ENCODE results near the gene FMNL2.
A peak's percentile ranks its signal among the peaks of the same experiment; 100 is the strongest.

The FMNL2 gene

GRCh38 chr2:152339556-152340286 lies 4.7 kb downstream of the FMNL2 start:
- no peak for DNase-seq

GRCh38 chr2:152342259-152343046 lies 7.5 kb downstream of the FMNL2 start:
- no peak for DNase-seq

GRCh38 chr2:152343426-152343825 lies 8.5 kb downstream of the FMNL2 start:
- DNase-seq = no peak

GRCh38 chr2:152344579-152345195 lies 9.7 kb downstream of the FMNL2 start:
- DNase-seq = peak in 2 of 3 experiments; percentile 53 to 93

- DNase-seq = no peak
Observed at GRCh38 chr2:152347076-152347475, 12.1 kb downstream of the FMNL2 start.

DNA sequence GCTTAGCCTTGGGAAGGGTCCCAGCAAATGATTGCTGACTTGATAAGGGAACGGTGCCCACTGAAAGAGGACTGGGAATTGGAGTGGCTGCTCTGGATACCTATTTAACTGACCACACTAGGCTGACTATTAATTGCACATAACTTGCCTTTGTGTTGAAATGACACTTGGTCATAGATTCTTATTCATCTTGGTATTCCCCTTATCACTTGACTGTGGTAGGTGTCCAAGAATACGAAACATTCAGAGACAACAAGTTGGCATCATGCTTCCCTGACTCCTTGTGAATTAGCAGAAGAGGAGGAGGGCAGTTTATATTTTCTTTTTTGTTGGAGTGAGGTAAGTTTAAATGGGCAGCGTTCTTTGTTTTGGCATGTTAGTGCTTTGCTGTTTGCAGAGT lies 13.4 kb downstream of the FMNL2 start:
- DNase-seq = no peak

GRCh38 chr2:152349416-152349815 lies 14.4 kb downstream of the FMNL2 start:
- no peak for DNase-seq

DNA sequence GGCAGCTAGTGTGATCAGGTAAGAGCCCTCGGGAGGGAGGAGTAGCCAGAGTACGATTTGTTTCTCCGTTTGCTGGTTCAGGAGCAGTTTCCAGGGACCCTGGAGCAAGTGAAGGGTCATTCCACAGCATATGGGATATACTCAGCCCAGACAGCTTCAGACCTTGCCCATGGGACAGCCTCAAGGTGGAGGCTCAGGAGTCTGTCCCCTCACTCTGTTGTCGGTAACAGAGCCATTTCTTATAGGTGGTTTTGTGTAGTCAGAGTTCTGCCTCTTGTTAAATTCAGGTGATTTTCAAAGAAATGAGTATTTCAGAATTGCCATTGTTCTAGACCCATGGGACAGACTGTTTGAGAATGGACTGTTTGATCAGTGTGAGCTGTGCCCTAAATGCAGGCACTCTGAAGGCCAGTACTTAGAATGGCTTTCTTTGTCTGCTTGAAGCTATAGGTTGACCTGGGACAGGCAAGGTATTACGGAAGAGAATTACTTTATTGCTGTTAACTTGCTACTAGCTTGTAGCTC lies 15.2 kb downstream of the FMNL2 start:
- DNase-seq = no peak

GRCh38 chr2:152352616-152353015 lies 17.6 kb downstream of the FMNL2 start:
- no peak for DNase-seq

- no peak for DNase-seq
Observed at GRCh38 chr2:152353364-152353763, 18.4 kb downstream of the FMNL2 start.

DNA sequence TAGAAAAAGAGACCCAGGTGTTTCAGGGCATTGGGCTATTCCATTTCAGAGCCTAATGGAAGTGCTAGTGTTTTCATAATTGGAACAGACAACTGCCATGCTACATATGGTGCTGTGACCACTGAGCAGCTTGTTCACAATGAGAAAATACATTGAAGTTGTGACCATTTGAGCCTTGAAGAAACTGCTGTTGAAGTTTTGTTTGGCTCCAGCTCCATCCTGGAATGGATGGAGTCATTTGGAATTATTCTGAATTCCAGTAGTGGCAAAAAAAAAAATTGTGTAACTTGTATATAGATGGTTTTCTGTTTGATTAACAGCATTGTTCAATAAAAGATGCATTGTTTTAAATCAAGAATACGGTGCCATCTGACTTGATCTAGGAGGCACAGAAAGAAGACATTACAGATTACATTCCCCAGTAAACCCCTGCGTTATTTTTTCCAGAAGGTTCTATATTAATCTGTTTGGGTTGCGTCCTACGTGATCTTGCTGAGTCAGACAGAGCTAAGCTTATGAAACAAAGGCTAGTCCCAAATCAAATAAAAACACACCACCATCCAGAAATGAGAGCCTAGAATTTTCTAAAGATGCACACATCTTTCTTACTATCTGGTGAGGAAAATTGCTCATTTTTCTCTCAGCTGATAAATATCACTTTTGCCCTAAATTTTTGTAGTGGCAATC lies 19.2 kb downstream of the FMNL2 start:
- no peak for DNase-seq

GRCh38 chr2:152354909-152355308 lies 19.9 kb downstream of the FMNL2 start:
- no peak for DNase-seq

DNA sequence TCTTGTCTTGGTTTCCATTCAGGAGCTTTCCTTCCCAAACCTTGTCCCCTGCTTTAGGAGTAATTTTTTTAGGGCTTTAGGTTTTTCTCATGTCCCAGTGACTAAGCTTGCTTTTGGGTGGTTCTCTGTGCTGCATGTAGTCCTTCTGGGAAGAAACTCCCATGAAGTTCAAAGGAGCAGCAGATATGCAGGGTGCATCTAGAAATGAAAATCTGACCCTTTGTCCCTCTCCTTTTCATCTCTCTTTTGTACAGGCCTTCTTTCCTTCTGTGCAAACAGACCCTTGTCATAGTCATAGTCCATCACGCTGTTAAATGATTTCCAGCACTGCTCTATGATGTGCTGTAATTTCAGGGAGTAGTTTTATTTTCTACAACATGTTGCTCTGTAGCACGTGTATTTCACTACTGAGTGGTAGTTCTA lies 20.4 kb downstream of the FMNL2 start:
- no peak for DNase-seq

DNA sequence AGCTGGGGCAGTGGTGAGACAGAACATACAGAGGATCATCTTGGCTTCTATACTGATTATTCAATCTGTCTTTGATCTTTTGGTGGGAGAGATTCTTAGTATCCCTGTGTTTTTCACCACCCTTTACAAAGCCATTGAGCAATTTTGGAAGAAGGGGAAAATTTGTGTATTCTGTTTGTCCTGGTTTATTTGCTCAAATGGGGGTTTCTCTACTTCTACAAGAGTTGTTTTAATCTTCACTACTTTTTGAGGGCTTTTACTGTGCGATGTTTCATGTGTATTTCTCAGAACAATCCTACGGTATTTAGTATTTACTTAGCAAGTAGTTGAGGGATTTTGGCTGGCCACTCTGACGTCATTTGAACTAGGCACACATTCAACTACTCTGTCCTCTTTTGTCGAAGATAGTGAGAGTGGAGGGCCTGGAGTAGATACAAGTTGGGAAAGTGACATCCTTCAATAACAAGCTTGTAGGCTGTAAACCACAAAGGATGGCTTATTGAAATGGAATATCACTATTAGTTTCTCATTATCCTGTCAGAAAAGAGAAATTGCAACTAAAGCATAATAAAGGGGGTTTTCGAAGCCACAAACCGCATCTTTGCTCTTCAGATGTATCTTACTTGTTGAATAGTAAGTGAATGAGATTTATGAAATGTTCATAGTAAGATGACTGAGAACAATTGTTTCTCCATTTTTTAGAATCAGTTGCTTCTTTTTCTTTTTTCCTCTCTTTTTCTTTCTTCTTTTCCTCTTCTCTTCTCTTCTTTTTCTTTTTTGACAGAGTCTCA lies 24.8 kb downstream of the FMNL2 start:
- no peak for DNase-seq

GRCh38 chr2:152363936-152364335 lies 29.0 kb downstream of the FMNL2 start:
- no peak for DNase-seq

GRCh38 chr2:152367547-152368390 lies 32.8 kb downstream of the FMNL2 start:
- no peak for DNase-seq

DNA sequence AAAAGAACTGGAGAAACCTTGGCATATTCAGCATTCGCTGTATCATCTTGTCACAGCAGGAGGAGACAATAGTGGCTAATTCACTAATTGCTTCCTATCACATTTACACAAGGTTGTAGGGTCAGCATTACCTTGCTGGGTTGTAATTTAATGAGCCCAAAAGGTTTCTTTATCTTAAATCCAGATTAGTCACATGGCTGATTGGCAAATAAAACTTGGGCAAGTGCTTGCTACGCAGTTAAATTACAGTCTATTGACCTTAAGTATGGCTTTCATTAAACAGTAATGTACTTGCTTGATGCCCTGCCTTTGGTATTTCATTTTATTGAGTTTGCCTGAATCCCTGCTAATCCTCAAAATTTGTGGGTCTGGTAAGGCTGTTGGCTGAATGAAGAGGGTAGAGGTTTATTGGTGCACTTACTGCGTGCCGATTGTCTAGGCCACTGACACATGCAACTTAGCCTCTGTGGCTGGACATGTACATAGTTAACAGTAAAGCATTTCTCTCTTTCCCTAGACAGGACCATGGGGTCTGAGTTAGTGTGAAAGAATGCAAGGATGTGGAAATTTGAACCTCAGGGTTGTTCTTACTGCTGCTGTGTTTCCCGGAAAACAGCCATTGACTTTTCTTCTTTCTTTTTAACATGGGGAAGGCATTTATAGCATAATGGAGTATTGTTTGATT lies 34.3 kb downstream of the FMNL2 start:
- DNase-seq = peak in 2 of 3 experiments; percentile 15 to 47

GRCh38 chr2:152370783-152371182 lies 35.8 kb downstream of the FMNL2 start:
- no peak for DNase-seq

GRCh38 chr2:152372438-152372984 lies 37.5 kb downstream of the FMNL2 start:
- peak in 1 of 3 experiments; percentile 7 for DNase-seq

DNA sequence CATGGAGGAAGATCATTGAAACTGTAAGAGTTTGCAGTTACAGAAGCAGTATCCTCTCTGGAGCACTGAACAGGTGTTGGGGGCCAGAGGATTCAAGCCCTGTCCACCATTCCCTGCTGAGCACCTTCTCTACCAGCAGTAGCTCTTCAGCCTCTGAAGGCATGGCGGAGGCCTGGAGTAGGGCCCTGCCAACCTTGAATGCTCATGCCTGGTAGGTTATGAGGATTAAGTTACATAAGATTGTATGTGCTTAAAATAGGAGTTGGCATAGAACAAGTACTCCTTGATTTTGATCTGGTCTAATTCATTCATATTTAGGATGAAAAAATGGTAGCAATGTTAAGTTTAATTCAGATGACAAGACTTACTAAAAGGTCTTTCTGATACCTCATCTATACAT lies 40.2 kb downstream of the FMNL2 start:
- no peak for DNase-seq
